Activated naive CD8-positive, alpha-beta T cell treated with anti-CD3 and anti-CD28 coated beads, Interleukin-2, amount 50 U/mL, for 24 hours (primary cell): ENCODE results near the gene GPR152.

ENCODE experiments used
- ATAC-seq: fragments of 150-1000 bp; cut with Tn5 transposase; one replicate; pipeline ENCODE4 v1.10.0; 2021
- DNase-seq: peaks from one replicate; pipeline ENCODE4 v3.0.0; 2021
- H3K27ac Mint-ChIP-seq: one replicate; pipeline ENCODE4 v1.8.0; 2021; ENCODE audit warnings: mild to moderate bottlenecking, mixed read lengths
- H3K27me3 Mint-ChIP-seq: one replicate; pipeline ENCODE4 v1.8.0; 2021; ENCODE audit warnings: mixed read lengths
- H3K36me3 Mint-ChIP-seq: one replicate; pipeline ENCODE4 v1.8.0; 2021; ENCODE audit warnings: low read depth, mixed read lengths
- H3K4me1 Mint-ChIP-seq: one replicate; pipeline ENCODE4 v1.8.0; 2021; ENCODE audit warnings: mixed read lengths
- H3K4me3 Mint-ChIP-seq: one replicate; pipeline ENCODE4 v1.8.0; 2021; ENCODE audit warnings: mild to moderate bottlenecking, moderate library complexity, mixed read lengths
- H3K9me3 Mint-ChIP-seq: one replicate; pipeline ENCODE4 v1.8.0; 2021; ENCODE audit warnings: mixed read lengths

GPR152 gene

GRCh38 chr11:67420646-67421429, 31.7 kb downstream of the GPR152 start:
- peak; percentile 85 for ATAC-seq
- Mint-ChIP-seq H3K4me3 (peak overlapping the region; percentile 83), H3K36me3 (no peaks in the 10 kb centered on the region), H3K4me1 (peaks cover 46% of the 10 kb centered on the region), H3K27me3 (no peaks in the 10 kb centered on the region), H3K9me3 (no peaks in the 10 kb centered on the region), H3K27ac (peak overlapping the region; percentile 89)
- DNase-seq: peak; percentile 100

- Mint-ChIP-seq H3K36me3 (no peaks in the 10 kb centered on the region), H3K9me3 (no peaks in the 10 kb centered on the region), H3K27me3 (no peaks in the 10 kb centered on the region), H3K4me3 (peak overlapping the region; percentile 83), H3K27ac (peak overlapping the region; percentile 89), H3K4me1 (peaks cover 46% of the 10 kb centered on the region)
- ATAC-seq (no peak), DNase-seq (peak; percentile 16)
Measured at GRCh38 chr11:67420147-67420645, 32.3 kb downstream of the GPR152 start.

- Mint-ChIP-seq H3K27me3 (no peaks in the 10 kb centered on the region), H3K36me3 (no peaks in the 10 kb centered on the region), H3K9me3 (no peaks in the 10 kb centered on the region), H3K27ac (peak overlapping the region; percentile 89), H3K4me3 (peak overlapping the region; percentile 83), H3K4me1 (peaks cover 50% of the 10 kb centered on the region)
- peak; percentile 28 for DNase-seq
- no peak for ATAC-seq
Measured at GRCh38 chr11:67419325-67420049, 33.0 kb downstream of the GPR152 start.

GRCh38 chr11:67418476-67419281, 33.9 kb downstream of the GPR152 start:
- ATAC-seq (no peak), DNase-seq (peak; percentile 44)
- Mint-ChIP-seq H3K9me3 (no peaks in the 10 kb centered on the region), H3K4me3 (peak overlapping the region; percentile 83), H3K27ac (peak overlapping the region; percentile 89), H3K4me1 (peaks cover 53% of the 10 kb centered on the region), H3K27me3 (no peaks in the 10 kb centered on the region), H3K36me3 (no peaks in the 10 kb centered on the region)

GRCh38 chr11:67417425-67417824, 35.1 kb downstream of the GPR152 start:
- no peak for DNase-seq
- no peaks in the 10 kb centered on the region for H3K9me3 Mint-ChIP-seq
- no peaks in the 10 kb centered on the region for H3K27me3 Mint-ChIP-seq
- H3K36me3 Mint-ChIP-seq: no peaks in the 10 kb centered on the region
- H3K4me1 Mint-ChIP-seq: peaks cover 64% of the 10 kb centered on the region
- H3K27ac Mint-ChIP-seq: no peak overlapping the region
- H3K4me3 Mint-ChIP-seq: peak overlapping the region; percentile 83
- ATAC-seq: no peak

- Mint-ChIP-seq H3K4me3 (peak overlapping the region; percentile 67), H3K9me3 (no peaks in the 10 kb centered on the region), H3K27ac (peak overlapping the region; percentile 83), H3K36me3 (no peaks in the 10 kb centered on the region), H3K27me3 (no peaks in the 10 kb centered on the region), H3K4me1 (peaks cover 72% of the 10 kb centered on the region)
- ATAC-seq (no peak), DNase-seq (peak; percentile 61)
Measured at GRCh38 chr11:67416416-67417335, 35.9 kb downstream of the GPR152 start.

GRCh38 chr11:67415501-67416304, 36.8 kb downstream of the GPR152 start, which contains the start of gene CARNS1:
Gene CARNS1 (plus strand): TSS chr11:67415678. CDS start chr11:67416200, 522 bp downstream.
- peak within 1 kb of the TSS; percentile 83 for H3K27ac Mint-ChIP-seq
- peaks cover 77% of the 10 kb centered on the region for H3K4me1 Mint-ChIP-seq
- H3K27me3 Mint-ChIP-seq: no peaks in the 10 kb centered on the region
- no peaks in the 10 kb centered on the region for H3K36me3 Mint-ChIP-seq
- H3K9me3 Mint-ChIP-seq: no peaks in the 10 kb centered on the region
- no peak for ATAC-seq
- DNase-seq: peak; percentile 26
- peak within 1 kb of the TSS; percentile 69 for H3K4me3 Mint-ChIP-seq

- Mint-ChIP-seq H3K36me3 (peaks cover 6% of the 10 kb centered on the region), H3K4me3 (no peak overlapping the region), H3K27ac (peak overlapping the region; percentile 15), H3K9me3 (no peaks in the 10 kb centered on the region), H3K27me3 (no peaks in the 10 kb centered on the region), H3K4me1 (peaks cover 79% of the 10 kb centered on the region)
- no peak for ATAC-seq
- peak; percentile 16 for DNase-seq
Measured at GRCh38 chr11:67413266-67413849, 39.2 kb downstream of the GPR152 start.

- no peaks in the 10 kb centered on the region for H3K9me3 Mint-ChIP-seq
- ATAC-seq (no peak), DNase-seq (no peak)
- H3K4me3 Mint-ChIP-seq: no peak overlapping the region
- no peaks in the 10 kb centered on the region for H3K27me3 Mint-ChIP-seq
- H3K4me1 Mint-ChIP-seq: peaks cover 79% of the 10 kb centered on the region
- H3K27ac Mint-ChIP-seq: peak overlapping the region; percentile 54
- peaks cover 9% of the 10 kb centered on the region for H3K36me3 Mint-ChIP-seq
Measured at GRCh38 chr11:67412495-67413179, 39.9 kb downstream of the GPR152 start.

GRCh38 chr11:67411785-67412152, 40.8 kb downstream of the GPR152 start:
- ATAC-seq (peak; percentile 2), DNase-seq (peak; percentile 21)
- Mint-ChIP-seq H3K36me3 (peaks cover 16% of the 10 kb centered on the region), H3K9me3 (no peaks in the 10 kb centered on the region), H3K4me3 (no peak overlapping the region), H3K4me1 (peaks cover 80% of the 10 kb centered on the region), H3K27me3 (no peaks in the 10 kb centered on the region), H3K27ac (peak overlapping the region; percentile 54)

- no peak for DNase-seq
- Mint-ChIP-seq H3K4me1 (peaks cover 80% of the 10 kb centered on the region), H3K9me3 (no peaks in the 10 kb centered on the region), H3K4me3 (no peak overlapping the region), H3K27me3 (no peaks in the 10 kb centered on the region), H3K27ac (no peak overlapping the region), H3K36me3 (peaks cover 19% of the 10 kb centered on the region)
- no peak for ATAC-seq
Measured at GRCh38 chr11:67410984-67411784, 41.3 kb downstream of the GPR152 start.
